Measurements from ENCODE around the gene KLHL3. TPM values are rescaled to one million over a fixed set of nuclear protein-coding genes. Genes with fewer than 3 reads are reported as not detected.

KLHL3 gene
- total and polyA plus RNA-seq, 2 donors (not counting 3 experiments of a cell fraction or from before 2014, with no cell fraction given): 8.8 to 13.6 TPM

GRCh38 chr5:137636099-137636498 is 99.8 kb downstream of the KLHL3 start:
- Histone ChIP-seq H4K20me1 (replicated peaks; ENCODE audit: control insufficient read depth, extremely low read depth, insufficient read depth, low read length) (no peaks in the 10 kb centered on the region), H3K36me3 (ENCODE audit: control insufficient read depth in 2 of 2, extremely low read depth in 1 of 2, insufficient read depth in 2 of 2, low read length in 2 of 2) (peaks cover 0 to 13% of the 10 kb centered on the region in 2 experiments), H2AFZ (ENCODE audit: low read depth, low read length) (no peak overlapping the region), H3K79me2 (ENCODE audit: control insufficient read depth, insufficient read depth, low read length) (no peaks in the 10 kb centered on the region), H3K27me3 (ENCODE audit: control insufficient read depth in 2 of 2, insufficient read depth in 2 of 2, low read length in 2 of 2) (no peaks in the 10 kb centered on the region), H3K9me3 (replicated peaks; ENCODE audit: control insufficient read depth, insufficient read depth, low read length) (no peaks in the 10 kb centered on the region), H3K4me1 (ENCODE audit: control insufficient read depth, extremely low read depth, insufficient read depth, low read length) (no peaks in the 10 kb centered on the region), H3K4me3 (replicated peaks in 1 of 3; ENCODE audit: insufficient read depth in 1 of 3, low read depth in 1 of 3, low read length in 3 of 3) (no peak overlapping the region), H3K27ac (ENCODE audit: insufficient read depth, low read depth, low read length) (no peak overlapping the region), H3K4me2 (ENCODE audit: insufficient read depth, low read length) (no peak overlapping the region), H3K9me1 (replicated peaks; ENCODE audit: control insufficient read depth, extremely low read depth, insufficient read depth, low read length) (no peaks in the 10 kb centered on the region), H3K9ac (replicated peaks; ENCODE audit: extremely low read depth, insufficient read depth, low read length) (no peak overlapping the region)
- CTCF ChIA-PET: interaction anchor here (2.1 kb wide), 1 partner anchor 143 kb away, joined by 7 read pairs; no protein-coding TSS in a partner anchor
- POLR2A ChIA-PET: no interaction called here
- DNase-seq (ENCODE audit: low read depth, low spot score): no peak
- BruUV-seq (replicated peaks): no TSS peak
- FAIRE-seq: no peak
- dilution Hi-C loops (cut with MboI; ENCODE audit: extremely low pct_ligation_motif_present, low sequenced_read_pairs) (no loop called here), intact Hi-C loops (cut with micrococcal nuclease) (no loop called here)
- TF ChIP-seq MAX (IDR thresholded peaks at IDR 0.05; ENCODE audit: insufficient read depth, insufficient read length): no peak
- no peak for TF ChIP-seq POLR2A (IDR thresholded peaks at IDR 0.05; ENCODE audit: low read depth, low read length)
- no peak for TF ChIP-seq GATA2 (IDR thresholded peaks at IDR 0.05; ENCODE audit: insufficient read depth, insufficient read length, low read depth, low read length)
- TF ChIP-seq CTCF (IDR thresholded peaks at IDR 0.05; ENCODE audit: extremely low read depth in 1 of 2, insufficient read depth in 1 of 2, low read depth in 1 of 2, low read length in 2 of 2): no peak
- no peak for TF ChIP-seq POLR2AphosphoS5 (IDR thresholded peaks at IDR 0.05; ENCODE audit: insufficient read depth, low read depth, low read length)
- no peak for TF ChIP-seq MYC (IDR thresholded peaks at IDR 0.05; ENCODE audit: low read depth, low read length)
- TF ChIP-seq EZH2 (IDR thresholded peaks at IDR 0.05; ENCODE audit: borderline replicate concordance, low read depth, low read length, severe bottlenecking): no peak
- TF ChIP-seq JUN (IDR thresholded peaks at IDR 0.05; ENCODE audit: borderline replicate concordance, insufficient read depth, insufficient read length, low read depth): no peak
- no peak for TF ChIP-seq FOS (IDR thresholded peaks at IDR 0.05; ENCODE audit: borderline replicate concordance, insufficient read depth, low read length)

Data from endothelial cell of umbilical vein (primary cell).